K562 (cell line): ENCODE results near the gene PDHA2.

Experiments used
- ARID4B ChIP-seq: sonication (generic); formaldehyde crosslinking; IDR thresholded peaks from 2 replicates; pipeline ENCODE4 v1.8.0; 2022; ENCODE audit warnings: mild to moderate bottlenecking, missing genetic modification reagents
- BDP1 ChIP-seq: IDR thresholded peaks from 3 replicates; pipeline ENCODE4 v1.6.1; 2011; ENCODE audit not compliant: insufficient read length, insufficient read depth
- CHCHD3 ChIP-seq: fragments of 250-450 bp; sonication (Bioruptor Pico); IDR thresholded peaks from 2 replicates; pipeline ENCODE4 v2.1.2; 2022; ENCODE audit warnings: mild to moderate bottlenecking
- DMBX1 ChIP-seq: fragments of 250-450 bp; sonication (Bioruptor Pico); IDR thresholded peaks from 2 replicates; pipeline ENCODE4 v1.8.0; 2022; ENCODE audit warnings: inconsistent platforms, mild to moderate bottlenecking, moderate library complexity, borderline replicate concordance
- MAZ ChIP-seq, 2 experiments: fragments of 450-650 bp in 1 of 2; sonication (generic) in 1 of 2; formaldehyde crosslinking; IDR thresholded peaks in 1 of 2; conservative IDR thresholded peaks in 1 of 2; 2 replicates each; pipeline versions ENCODE4 v1.4.0 to v1.5.0; 2020; ENCODE audit warnings: mild to moderate bottlenecking in 1 of 2, missing genetic modification reagents in 1 of 2
- ZNF134 ChIP-seq: fragments of 250-450 bp; sonication (Bioruptor Pico); conservative IDR thresholded peaks from 2 replicates; pipeline ENCODE4 v1.4.0; 2020

- TF ChIP-seq ARID4B: no peak
- no peak for TF ChIP-seq MAZ (CRISPR knock-in tag; conservative IDR thresholded peaks at IDR 0.05 in 1 of 2, IDR thresholded peaks at IDR 0.05 in 1 of 2)
- TF ChIP-seq ZNF134: no peak
- no peak for TF ChIP-seq BDP1
- TF ChIP-seq DMBX1 (CRISPR knock-in tag): no peak
- TF ChIP-seq CHCHD3 (CRISPR knock-in tag): no peak
Observed at GRCh38 chr4:95839891-95840290, at the start of gene PDHA2.
